CD1c-positive myeloid dendritic cell (primary cell): ENCODE results near the gene KMT5B.

ENCODE experiments used
- DNase-seq: peaks from one replicate; pipeline ENCODE4 v3.0.0-alpha.2; 2016; ENCODE audit errors: extremely low spot score

The KMT5B gene

GRCh38 chr11:68216171-68216938 lies 3.3 kb upstream of the KMT5B start:
- DNase-seq, result no peak

- no peak for DNase-seq
Measured at GRCh38 chr11:68215524-68216170, 2.6 kb upstream of the KMT5B start.

- DNase-seq, result peak; percentile 84
Measured at GRCh38 chr11:68215087-68215445, 2.0 kb upstream of the KMT5B start.

GRCh38 chr11:68214173-68215086 lies 1.3 kb upstream of the KMT5B start:
- no peak for DNase-seq

- DNase-seq, result peak; percentile 93
Measured at GRCh38 chr11:68213555-68214172, 568 bp upstream of the KMT5B start.

- DNase-seq, result peak; percentile 85
Measured at GRCh38 chr11:68212421-68213134, 518 bp downstream of the KMT5B start.

GRCh38 chr11:68211546-68211945 lies 1.6 kb downstream of the KMT5B start:
- no peak for DNase-seq

GRCh38 chr11:68206211-68206610 lies 6.9 kb downstream of the KMT5B start:
- DNase-seq, result peak; percentile 77

- DNase-seq, result no peak
Measured at GRCh38 chr11:68204402-68204801, 8.7 kb downstream of the KMT5B start.

GRCh38 chr11:68202165-68202564 lies 10.9 kb downstream of the KMT5B start:
- no peak for DNase-seq

GRCh38 chr11:68201492-68201891 lies 11.6 kb downstream of the KMT5B start:
- no peak for DNase-seq

- DNase-seq, result no peak
Measured at GRCh38 chr11:68200639-68201038, 12.5 kb downstream of the KMT5B start.

- DNase-seq, result peak; percentile 29
Measured at GRCh38 chr11:68199295-68199987, 13.7 kb downstream of the KMT5B start.

GRCh38 chr11:68196219-68196618 lies 16.9 kb downstream of the KMT5B start:
- DNase-seq, result no peak

GRCh38 chr11:68194675-68195294 lies 18.3 kb downstream of the KMT5B start:
- DNase-seq, result no peak

- no peak for DNase-seq
Measured at GRCh38 chr11:68193018-68193417, 20.1 kb downstream of the KMT5B start.

- DNase-seq, result no peak
Measured at GRCh38 chr11:68191661-68192579, 21.2 kb downstream of the KMT5B start.

GRCh38 chr11:68189888-68190287 lies 23.2 kb downstream of the KMT5B start:
- DNase-seq, result no peak

GRCh38 chr11:68189082-68189481 lies 24.0 kb downstream of the KMT5B start:
- DNase-seq, result peak; percentile 21
